GM23338 (cell line): ENCODE data around the gene ATAD2B. TPM values are rescaled to one million over a fixed set of nuclear protein-coding genes. Genes with fewer than 3 reads are reported as not detected.

Experiments used
- ATAC-seq: fragments of 200-7000 bp; cut with Tn5 transposase; 3 replicates; pipeline ENCODE4 v1.9.1; 2020
- DNase-seq: peaks from one replicate; pipeline ENCODE4 v3.0.0-alpha.2; 2015; ENCODE audit warnings: low spot score
- H2AFZ ChIP-seq: fragments of 200-600 bp; sonication (generic); 2 replicates; pipeline ENCODE4 v1.8.0; 2016; ENCODE audit warnings: antibody characterized with exemption, mild to moderate bottlenecking, moderate library complexity
- H3F3A ChIP-seq: fragments of 200-600 bp; sonication (generic); replicated peaks from 2 replicates; pipeline ENCODE4 v1.8.0; 2017; ENCODE audit warnings: antibody characterized with exemption, mixed run types, low read depth
- H3K27ac ChIP-seq: fragments of 200-600 bp; sonication (generic); 2 replicates; pipeline ENCODE4 v1.6.1; 2016; ENCODE audit warnings: low read depth
- H3K27me3 ChIP-seq: fragments of 200-600 bp; sonication (generic); 2 replicates; pipeline ENCODE4 v1.8.0; 2016; ENCODE audit warnings: mild to moderate bottlenecking, mixed run types, moderate library complexity; ENCODE audit not compliant: insufficient read depth
- H3K36me3 ChIP-seq: fragments of 200-600 bp; sonication (generic); 2 replicates; pipeline ENCODE4 v1.8.0; 2016; ENCODE audit warnings: mild to moderate bottlenecking; ENCODE audit not compliant: insufficient read depth
- H3K4me1 ChIP-seq: fragments of 200-600 bp; sonication (generic); 2 replicates; pipeline ENCODE4 v1.8.0; 2016; ENCODE audit warnings: mild to moderate bottlenecking, moderate library complexity; ENCODE audit not compliant: insufficient read depth
- H3K4me2 ChIP-seq: fragments of 200-600 bp; sonication (generic); 2 replicates; pipeline ENCODE4 v1.7.1; 2017; ENCODE audit warnings: mixed run types
- H3K4me3 ChIP-seq: fragments of 200-600 bp; sonication (generic); 2 replicates; pipeline ENCODE4 v1.6.1; 2016; ENCODE audit warnings: mixed run types
- H3K79me2 ChIP-seq: fragments of 200-600 bp; sonication (generic); replicated peaks from 2 replicates; pipeline ENCODE4 v1.8.0; 2017; ENCODE audit warnings: mild to moderate bottlenecking; ENCODE audit not compliant: insufficient read depth
- H3K9me2 ChIP-seq: fragments of 200-600 bp; sonication (generic); 2 replicates; pipeline ENCODE4 v1.8.0; 2017; ENCODE audit not compliant: insufficient read depth
- H4K20me1 ChIP-seq: fragments of 200-600 bp; sonication (generic); replicated peaks from 2 replicates; pipeline ENCODE4 v1.8.0; 2017; ENCODE audit warnings: mild to moderate bottlenecking; ENCODE audit not compliant: insufficient read depth
- H3K27ac Mint-ChIP-seq: 2 replicates; pipeline ENCODE4 v1.8.0; 2020; ENCODE audit warnings: inconsistent platforms, mild to moderate bottlenecking, moderate library complexity, mixed read lengths
- H3K27me3 Mint-ChIP-seq: 3 replicates; pipeline ENCODE4 v1.8.0; 2022; ENCODE audit warnings: low read depth, mild to moderate bottlenecking, moderate library complexity, mixed read lengths, inconsistent platforms; ENCODE audit not compliant: insufficient read depth, poor library complexity
- H3K36me3 Mint-ChIP-seq: 3 replicates; pipeline ENCODE4 v1.8.0; 2021; ENCODE audit warnings: low read depth, mild to moderate bottlenecking, inconsistent platforms, moderate library complexity, mixed read lengths
- H3K4me1 Mint-ChIP-seq: 3 replicates; pipeline ENCODE4 v1.8.0; 2020; ENCODE audit warnings: mild to moderate bottlenecking, inconsistent platforms, mixed read lengths
- H3K4me3 Mint-ChIP-seq: 3 replicates; pipeline ENCODE4 v1.8.0; 2021; ENCODE audit warnings: moderate library complexity, mild to moderate bottlenecking, inconsistent platforms, mixed read lengths
- H3K9me3 Mint-ChIP-seq: 3 replicates; pipeline ENCODE4 v1.8.0; 2020; ENCODE audit warnings: moderate library complexity, mild to moderate bottlenecking, inconsistent platforms, mixed read lengths
- EZH2 ChIP-seq: fragments of 200-600 bp; sonication (generic); IDR thresholded peaks from one replicate; pipeline ENCODE4 v1.8.0; 2017; ENCODE audit warnings: antibody characterized with exemption, mild to moderate bottlenecking, low read depth; ENCODE audit not compliant: unreplicated experiment
- EZH2phosphoT487 ChIP-seq: fragments of 200-600 bp; sonication (generic); IDR thresholded peaks from one replicate; pipeline ENCODE4 v1.8.1; 2018; ENCODE audit warnings: antibody characterized with exemption; ENCODE audit not compliant: unreplicated experiment
- NANOG ChIP-seq: IDR thresholded peaks from 2 replicates; pipeline ENCODE4 v1.6.1; 2016; ENCODE audit warnings: antibody characterized with exemption, borderline replicate concordance
- POLR2AphosphoS5 ChIP-seq: IDR thresholded peaks from 2 replicates; pipeline ENCODE4 v1.6.1; 2016; ENCODE audit warnings: antibody characterized with exemption, low read depth
- REST ChIP-seq: IDR thresholded peaks from one replicate; pipeline ENCODE4 v1.6.1; 2018; ENCODE audit warnings: antibody characterized with exemption; ENCODE audit not compliant: unreplicated experiment
- STAT1 ChIP-seq: IDR thresholded peaks from one replicate; pipeline ENCODE4 v1.6.1; 2016; ENCODE audit warnings: antibody characterized with exemption; ENCODE audit not compliant: unreplicated experiment
- ZNF331 ChIP-seq: fragments of 250-450 bp; sonication (Bioruptor Pico); IDR thresholded peaks from 2 replicates; pipeline ENCODE4 v1.5.0; 2020; ENCODE audit warnings: low read depth, mild to moderate bottlenecking, moderate library complexity
- ZNF462 ChIP-seq: fragments of 250-450 bp; sonication (Bioruptor Pico); IDR thresholded peaks from 2 replicates; pipeline ENCODE4 v1.5.0; 2020; ENCODE audit warnings: mild to moderate bottlenecking, moderate library complexity
- polyA plus RNA-seq: library from polyadenylated mRNA; unstranded; fragments of >200 nt; fragmentation: Nextera tagmentation; extraction: Ambion mirVana; gene quantifications from 2 replicates; pipeline ENCODE4 v1.2.1, GENCODE V29; 2016
- total RNA-seq: library from RNA; depleted of rRNA; stranded (reverse); fragments of >200 nt; shearing (Covaris generic); gene quantifications from 2 replicates; pipeline ENCODE4 v1.2.3, GENCODE V29; 2014

The ATAD2B gene
- total and polyA plus RNA-seq, 2 experiments from 2014 or later: 12.4 to 19.3 TPM

- TF ChIP-seq ZNF462 (CRISPR knock-in tag): no peak
- no peak for TF ChIP-seq ZNF331
- TF ChIP-seq POLR2AphosphoS5: no peak
- TF ChIP-seq REST: no peak
- no peak for TF ChIP-seq NANOG
- no peak for TF ChIP-seq EZH2phosphoT487
Observed at GRCh38 chr2:23905155-23905554, 21.8 kb downstream of the ATAD2B start (continued).

GRCh38 chr2:23904692-23905091, 22.2 kb downstream of the ATAD2B start:
- peaks cover 10% of the 10 kb centered on the region; the same call in 2 of the 3 replicates for H3K4me1 Mint-ChIP-seq
- Histone ChIP-seq H4K20me1 (no peaks in the 10 kb centered on the region), H3K4me2 (no peak overlapping the region), H3K9me2 (no peaks in the 10 kb centered on the region), H3K4me3 (no peak overlapping the region), H3K79me2 (peaks cover 92% of the 10 kb centered on the region), H3K36me3 (no peaks in the 10 kb centered on the region), H3K27me3 (no peaks in the 10 kb centered on the region), H3K27ac (no peak overlapping the region), H3F3A (no peaks in the 10 kb centered on the region), H3K4me1 (no peaks in the 10 kb centered on the region), H2AFZ (no peak overlapping the region)
- H3K4me3 Mint-ChIP-seq: no peak overlapping the region
- DNase-seq (no peak), ATAC-seq (no peak)
- H3K27ac Mint-ChIP-seq: no peak overlapping the region
- no peaks in the 10 kb centered on the region; the same call in 2 of the 3 replicates for H3K36me3 Mint-ChIP-seq
- no peaks in the 10 kb centered on the region for H3K9me3 Mint-ChIP-seq
- H3K27me3 Mint-ChIP-seq: no peaks in the 10 kb centered on the region
- no peak for TF ChIP-seq NANOG
- no peak for TF ChIP-seq REST
- no peak for TF ChIP-seq ZNF331
- no peak for TF ChIP-seq STAT1
- TF ChIP-seq EZH2: no peak
